Measurements from ENCODE around the gene ZBTB16. TPM values are rescaled to one million over a fixed set of nuclear protein-coding genes. Genes with fewer than 3 reads are reported as not detected.
A peak's percentile ranks its signal among the peaks of the same experiment; 100 is the strongest.

Gene ZBTB16
- total RNA-seq, 1 experiment from 2014 or later: not detected

GRCh38 chr11:114261791-114262190 is 202.3 kb downstream of the ZBTB16 start:
- no peak for DNase-seq (ENCODE audit: low read depth)

DNA sequence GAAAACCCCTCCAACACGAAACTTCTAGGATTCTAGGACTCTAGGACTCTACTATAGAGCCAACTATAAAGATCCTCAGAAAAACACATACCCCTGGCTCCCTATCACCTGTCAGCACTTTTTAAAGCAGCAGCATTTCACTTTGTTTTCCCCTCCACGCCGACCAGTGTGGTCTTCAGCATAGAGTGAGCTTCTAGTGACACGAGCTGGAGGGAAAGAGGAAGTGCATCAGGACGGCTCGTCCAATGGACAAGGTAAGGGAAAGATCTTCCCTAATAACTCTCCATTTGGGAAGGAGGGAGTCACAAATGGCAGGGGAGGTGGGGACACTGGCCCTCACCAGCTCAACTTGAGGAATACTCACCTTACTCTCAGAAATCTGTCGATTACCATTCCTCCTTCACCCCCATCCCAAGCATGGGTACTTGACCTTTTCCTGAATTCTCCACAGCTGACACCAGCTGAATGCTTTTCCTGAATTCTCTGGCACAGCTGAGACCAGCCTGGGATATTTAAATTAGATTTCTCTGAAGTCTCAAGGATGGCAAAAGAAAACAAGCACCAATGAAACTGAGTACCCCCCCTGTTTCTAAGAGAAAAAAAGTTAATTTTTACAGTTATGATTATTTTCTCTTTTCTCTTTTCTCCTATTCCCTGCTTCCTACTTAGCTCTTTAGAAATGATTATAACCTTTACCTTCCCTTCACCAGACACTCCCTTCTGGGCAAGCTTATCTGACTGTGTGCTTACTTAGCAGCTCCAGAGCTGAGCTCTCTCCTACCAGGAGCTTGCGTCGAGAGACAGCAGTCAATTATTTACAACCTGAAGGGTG is 203.4 kb downstream of the ZBTB16 start:
- DNase-seq (ENCODE audit: low read depth): peak; percentile 58

- no peak for DNase-seq (ENCODE audit: low read depth)
These were observed 204.1 kb downstream of the ZBTB16 start for GRCh38 chr11:114263513-114264170.

DNA sequence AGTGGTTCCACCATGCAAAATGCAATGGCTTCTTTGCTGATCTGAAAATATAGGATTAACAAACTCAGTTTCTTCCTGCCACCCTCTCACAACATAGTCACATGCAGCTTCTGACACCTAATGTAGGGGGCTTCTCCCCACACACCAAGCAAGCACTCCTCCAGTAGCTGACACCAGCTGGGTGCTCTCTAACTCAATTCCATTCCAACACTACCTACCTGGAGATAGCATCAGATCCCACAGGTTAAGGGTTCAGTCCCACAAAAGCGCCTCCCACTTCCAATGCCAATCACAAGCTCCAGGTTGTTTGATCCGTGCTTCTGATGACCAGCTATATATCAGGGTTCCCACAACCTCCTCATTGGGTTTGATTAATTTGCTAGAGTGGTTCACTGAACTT is 204.9 kb downstream of the ZBTB16 start:
- no peak for DNase-seq (ENCODE audit: low read depth)

DNA sequence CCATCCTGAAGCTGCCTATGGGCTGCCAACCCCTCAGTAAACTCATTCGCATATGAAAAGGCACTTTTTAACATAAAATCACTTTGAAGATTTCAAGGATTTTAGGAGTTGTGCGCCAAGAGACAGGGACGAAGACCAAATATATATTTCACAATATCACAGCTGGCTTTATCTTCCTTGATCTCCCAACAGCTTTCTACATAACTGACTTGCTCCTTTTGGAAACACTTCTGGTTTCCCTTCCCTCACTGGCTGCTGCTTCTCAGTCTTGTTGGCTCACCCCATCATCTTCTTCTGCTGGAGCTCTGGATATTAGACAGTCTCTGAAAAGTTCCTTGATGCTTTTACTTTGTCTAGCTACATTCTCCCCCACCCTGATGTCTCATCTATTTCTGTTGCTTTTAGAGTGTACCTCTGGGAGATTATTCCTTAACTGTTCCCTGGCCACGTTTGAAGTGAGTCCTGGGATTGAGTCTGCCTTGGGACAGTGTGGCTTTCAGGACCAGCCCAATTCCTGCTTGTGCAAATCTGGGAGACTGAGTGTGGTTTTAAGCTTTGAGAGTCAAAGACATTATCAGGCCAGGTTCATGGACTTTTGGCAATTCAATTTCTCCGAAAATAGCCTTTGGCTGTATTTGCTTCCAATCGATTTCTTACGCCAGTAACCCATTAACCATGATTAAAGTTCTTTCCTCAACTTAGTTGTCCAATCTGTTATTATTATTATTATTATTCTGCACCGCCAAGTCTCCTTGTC is 205.8 kb downstream of the ZBTB16 start:
- DNase-seq (ENCODE audit: low read depth): no peak

DNA sequence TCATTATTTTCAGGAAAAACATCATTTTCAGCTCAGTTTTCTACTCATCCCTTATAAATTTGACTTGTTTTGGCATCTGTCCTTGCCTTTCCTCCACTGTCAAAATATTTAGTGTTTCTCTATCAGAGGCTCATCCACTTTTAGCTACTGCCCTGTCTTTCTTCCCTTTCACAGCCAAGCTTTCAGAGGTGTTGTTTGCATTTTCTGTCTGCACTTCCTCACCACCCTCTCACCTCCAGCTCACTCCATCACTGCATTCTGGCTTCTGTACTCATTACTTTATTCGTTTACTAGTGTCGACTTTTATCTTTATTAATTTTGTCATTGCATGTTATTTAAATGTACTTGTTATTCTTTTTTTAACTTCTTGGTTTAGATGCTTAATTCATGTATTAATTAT is 210.0 kb downstream of the ZBTB16 start:
- no peak for DNase-seq (ENCODE audit: low read depth)

- DNase-seq (ENCODE audit: low read depth): no peak
These were observed 211.2 kb downstream of the ZBTB16 start for GRCh38 chr11:114270531-114271270.

DNA sequence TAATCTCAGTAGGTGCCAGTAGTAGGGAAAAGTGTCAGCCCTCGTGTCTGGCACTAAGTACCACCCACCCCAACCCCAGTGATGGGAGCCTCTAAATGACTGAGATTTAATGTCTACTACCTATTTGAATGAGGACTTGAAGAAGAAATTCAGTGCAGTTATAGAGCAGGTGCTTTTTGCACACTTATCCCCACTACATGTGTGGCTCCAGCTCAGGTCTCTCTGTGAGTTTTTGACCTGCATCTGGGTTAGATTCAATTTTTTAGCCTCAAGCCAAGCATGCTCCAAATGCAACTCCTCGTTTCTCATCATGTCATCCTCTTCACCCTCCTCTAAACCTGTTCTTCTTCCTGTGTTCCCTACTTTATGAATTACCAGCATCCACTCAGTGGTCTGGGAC is 211.8 kb downstream of the ZBTB16 start:
- DNase-seq (ENCODE audit: low read depth): no peak

DNA sequence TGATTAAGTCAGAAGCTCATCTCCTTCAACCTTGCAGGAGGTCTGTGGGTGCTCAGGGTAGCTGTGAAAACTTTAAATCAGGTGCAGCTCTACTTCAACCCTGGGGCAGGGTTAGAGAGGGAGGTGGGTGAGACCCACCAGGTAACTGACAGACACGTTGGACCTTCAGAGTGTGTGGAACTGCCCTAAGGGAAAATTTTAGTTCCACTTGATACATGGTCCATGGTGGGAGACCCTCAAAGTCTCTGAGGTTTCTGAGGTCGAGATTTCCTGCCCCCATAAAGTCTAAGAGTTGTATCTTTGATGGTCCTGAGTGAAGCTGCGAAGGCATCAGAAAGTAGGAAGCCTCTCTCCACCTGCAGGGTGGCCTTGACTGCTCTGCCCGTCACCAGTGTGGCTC is 212.8 kb downstream of the ZBTB16 start:
- DNase-seq (ENCODE audit: low read depth): no peak

- no peak for DNase-seq (ENCODE audit: low read depth)
These were observed 213.6 kb downstream of the ZBTB16 start for GRCh38 chr11:114273071-114273470.

DNA sequence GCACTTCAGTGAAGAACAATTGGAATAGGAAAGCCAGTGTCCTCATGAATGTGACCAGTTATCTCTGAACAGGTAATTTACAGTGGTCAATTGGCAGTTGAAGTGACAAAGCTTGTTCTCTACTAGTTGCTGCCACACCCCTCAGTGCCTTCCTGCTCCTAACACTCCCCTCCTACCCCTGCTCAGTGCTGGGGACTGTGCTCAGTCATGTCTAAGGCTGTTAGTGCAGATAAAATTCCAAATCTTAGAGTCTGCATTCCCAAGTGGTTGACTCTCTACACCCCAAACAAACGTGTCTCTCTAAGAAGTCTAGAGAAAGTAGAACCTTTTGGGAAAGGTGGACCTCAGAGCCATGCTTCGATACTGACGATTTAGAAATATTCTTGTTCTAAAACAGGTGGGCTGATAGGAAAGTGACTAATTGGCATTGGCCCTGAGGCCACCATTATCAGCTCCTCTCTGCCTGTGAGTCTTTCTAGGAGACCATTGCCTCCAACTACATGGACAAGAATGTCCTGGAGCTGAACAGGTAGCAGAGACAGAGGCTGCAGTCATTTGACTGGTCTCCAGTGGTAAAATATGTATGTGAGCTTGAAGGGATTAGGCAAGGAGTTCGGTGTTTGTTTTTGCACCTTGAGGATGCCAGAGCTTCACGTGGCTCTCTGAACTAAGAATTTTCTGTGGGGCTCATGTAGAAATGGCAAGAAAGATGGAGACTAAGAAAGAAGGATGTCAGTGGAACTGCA is 214.6 kb downstream of the ZBTB16 start:
- DNase-seq (ENCODE audit: low read depth): no peak

GRCh38 chr11:114274637-114275036 is 215.1 kb downstream of the ZBTB16 start:
- no peak for DNase-seq (ENCODE audit: low read depth)

DNA sequence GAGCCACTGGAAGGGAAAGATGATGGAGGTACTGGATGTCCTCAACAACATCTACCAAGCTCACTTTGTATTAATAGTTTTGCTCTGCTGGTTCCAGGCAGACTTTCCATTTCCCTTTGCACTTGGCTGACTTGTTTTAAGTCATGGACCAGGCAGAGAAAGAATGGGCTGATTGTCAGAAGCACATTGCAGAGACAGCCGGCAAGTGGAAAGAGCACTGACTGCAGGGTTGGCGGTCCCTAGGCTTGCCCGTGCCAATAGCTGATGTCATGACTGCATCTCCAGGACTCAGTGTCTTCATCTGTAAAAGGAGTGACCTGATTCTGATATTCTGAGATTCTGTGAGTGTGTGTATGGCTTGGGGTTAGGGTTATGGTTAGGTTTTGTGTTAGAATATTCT is 215.8 kb downstream of the ZBTB16 start:
- no peak for DNase-seq (ENCODE audit: low read depth)

- no peak for DNase-seq (ENCODE audit: low read depth)
These were observed 216.6 kb downstream of the ZBTB16 start for GRCh38 chr11:114276077-114276476.

DNA sequence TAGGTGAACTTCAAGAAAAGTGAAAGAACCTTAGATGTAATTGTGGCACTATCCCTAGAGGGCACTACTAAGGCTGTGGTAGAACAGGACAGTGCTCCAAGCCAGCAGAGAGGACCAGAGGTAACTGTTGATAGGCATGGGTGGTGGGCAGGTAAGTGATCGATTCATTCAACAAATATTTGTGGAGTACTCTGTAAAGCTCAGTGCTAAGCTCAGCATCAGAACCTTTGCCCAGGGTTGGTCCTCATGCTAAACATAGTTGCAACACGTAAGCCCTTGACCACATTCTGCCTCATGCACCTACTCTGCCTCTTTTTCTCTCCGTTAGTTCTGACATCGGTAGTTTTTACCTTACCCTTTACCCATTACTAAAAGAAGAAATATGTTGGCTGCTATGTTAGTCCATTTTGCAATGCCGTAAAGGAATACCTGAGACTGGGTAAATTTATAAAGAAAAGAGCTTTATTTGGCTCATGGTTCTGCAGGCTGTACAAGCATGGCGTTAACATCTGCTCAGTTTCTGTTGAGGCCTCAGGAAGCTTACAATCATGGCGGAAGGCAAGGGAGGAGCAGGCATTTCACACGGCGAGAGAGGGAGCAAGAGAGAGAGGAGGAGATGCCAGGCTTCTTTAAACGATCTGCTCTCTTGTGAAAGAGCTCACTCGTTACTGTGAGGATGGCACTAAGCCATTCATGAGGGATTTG is 218.3 kb downstream of the ZBTB16 start:
- DNase-seq (ENCODE audit: low read depth): no peak

DNA sequence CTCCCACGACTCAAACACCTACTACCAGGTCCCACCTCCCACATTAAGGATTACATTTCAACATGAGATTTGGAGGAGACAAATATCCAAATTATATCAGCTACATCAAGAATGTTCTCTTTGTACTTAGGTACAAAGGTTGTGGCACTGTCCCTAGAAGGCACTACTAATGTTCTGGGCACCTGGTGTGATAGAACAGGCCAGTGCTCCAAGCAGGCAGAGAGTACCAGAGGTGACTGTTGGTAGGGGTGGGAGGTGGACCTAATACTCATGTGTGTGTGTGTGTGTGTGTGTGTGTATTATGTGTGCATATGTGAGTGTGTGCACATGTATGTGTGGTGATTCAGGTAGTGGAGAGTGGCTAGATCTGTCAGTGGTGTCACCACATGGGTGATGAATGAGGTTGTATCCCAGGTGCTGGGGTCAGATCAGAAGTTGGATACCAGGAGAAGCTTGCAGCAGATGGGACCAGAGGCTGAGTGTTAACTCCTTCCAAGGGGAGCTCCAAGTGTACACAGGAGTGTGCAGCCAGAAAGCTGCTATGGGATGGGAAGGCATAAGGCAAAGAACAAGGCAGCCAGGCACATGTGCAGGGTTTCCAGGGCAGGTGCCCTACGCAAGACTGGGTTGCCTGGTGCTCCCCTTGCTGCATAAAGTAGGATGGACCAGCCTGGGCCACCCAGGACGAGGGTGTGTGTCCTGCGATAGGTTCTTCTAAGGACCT is 219.0 kb downstream of the ZBTB16 start:
- DNase-seq (ENCODE audit: low read depth): no peak

DNA sequence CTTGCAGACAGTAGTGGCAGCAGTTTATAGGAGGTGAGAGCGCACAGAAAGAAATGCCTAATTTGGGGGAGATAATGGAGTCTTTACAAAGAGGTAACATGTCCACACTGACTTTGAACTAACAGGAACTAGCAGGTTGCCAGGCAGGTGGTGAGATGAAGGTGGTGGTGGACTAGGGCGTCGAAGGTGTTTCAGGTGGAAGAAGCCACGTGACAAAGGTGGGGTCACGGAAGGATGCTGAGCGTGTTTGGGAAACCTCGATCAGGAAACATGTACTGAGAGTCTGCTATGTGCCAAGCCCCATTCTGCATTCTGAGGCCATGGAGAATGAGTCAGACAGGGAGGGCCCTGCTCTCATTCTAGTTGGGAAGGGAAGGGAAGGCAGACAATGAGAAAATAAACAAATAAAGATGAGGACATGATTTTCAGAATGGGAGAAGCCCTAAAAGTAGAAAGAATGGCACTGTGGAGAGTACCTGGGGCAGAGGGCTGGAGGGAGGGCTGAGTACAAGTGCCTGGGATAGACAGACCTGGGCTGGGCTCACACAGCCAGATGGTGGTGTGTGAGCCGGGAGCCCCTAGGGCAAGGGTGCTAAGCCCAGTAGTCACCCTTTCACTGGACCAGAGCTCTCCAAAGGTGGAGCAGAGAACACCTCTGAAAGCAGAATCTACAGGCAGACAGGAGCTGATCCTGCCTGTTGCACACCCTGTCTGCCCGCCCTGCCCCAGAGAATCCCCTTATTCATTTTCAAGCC is 220.5 kb downstream of the ZBTB16 start:
- peak; percentile 54 for DNase-seq (ENCODE audit: low read depth)

GRCh38 chr11:114280696-114281095 is 221.2 kb downstream of the ZBTB16 start:
- peak; percentile 86 for DNase-seq (ENCODE audit: low read depth)

GRCh38 chr11:114281388-114281956 is 222.0 kb downstream of the ZBTB16 start:
- no peak for DNase-seq (ENCODE audit: low read depth)
